GM12864 (cell line): ENCODE data around the gene KISS1R.
"Not testable (repeated sequence)": the region's sequence is repeated elsewhere in the genome, so short reads cannot be mapped to it uniquely, and the experiment has no call there.

Experiments used
- DNase-seq: peaks from one replicate; pipeline ENCODE4 v3.0.0-alpha.2; 2011; ENCODE audit warnings: low read depth
- H3K4me3 ChIP-seq: 2 replicates; pipeline ENCODE4 v1.5.1; 2011; ENCODE audit warnings: mild to moderate bottlenecking, low read depth, low read length, control low read depth
- CTCF ChIP-seq: IDR thresholded peaks from 2 replicates; pipeline ENCODE4 v1.5.1; 2011; ENCODE audit warnings: low read depth, mild to moderate bottlenecking, moderate library complexity, low read length, control low read depth, inconsistent platforms; ENCODE audit errors: missing control alignments

The KISS1R gene

GRCh38 chr19:876780-877314 is 40.3 kb upstream of the KISS1R start:
- no peak for TF ChIP-seq CTCF
- H3K4me3 ChIP-seq, result no peak overlapping the region
- DNase-seq, result no peak

- H3K4me3 ChIP-seq, DNase-seq: not testable (repeated sequence)
Measured at GRCh38 chr19:877992-878660, 39.0 kb upstream of the KISS1R start.

- not testable (repeated sequence) for DNase-seq, H3K4me3 ChIP-seq
Measured at GRCh38 chr19:878751-879561, 38.2 kb upstream of the KISS1R start.

- no peak for DNase-seq
- no peak for TF ChIP-seq CTCF
- no peak overlapping the region for H3K4me3 ChIP-seq
Measured at GRCh38 chr19:879711-880438, 37.3 kb upstream of the KISS1R start.

GRCh38 chr19:881385-882071 is 35.6 kb upstream of the KISS1R start:
- no peak for TF ChIP-seq CTCF
- no peak overlapping the region for H3K4me3 ChIP-seq
- no peak for DNase-seq

GRCh38 chr19:882871-883497 is 34.1 kb upstream of the KISS1R start:
- no peak overlapping the region for H3K4me3 ChIP-seq
- DNase-seq, result no peak
- TF ChIP-seq CTCF, result no peak

- TF ChIP-seq CTCF, result no peak
- no peak overlapping the region for H3K4me3 ChIP-seq
- no peak for DNase-seq
Measured at GRCh38 chr19:883661-884211, 33.4 kb upstream of the KISS1R start.
